ENCODE measurements around the gene MAP1LC3B.

MAP1LC3B gene

GRCh38 chr16:87436225-87437172 is 44.4 kb downstream of the MAP1LC3B start:
- ChIA-PET POLR2A (no interaction called here), CTCF (no interaction called here)
- TF ChIP-seq FOXK2 (IDR thresholded peaks at IDR 0.05) (no peak), SUZ12 (IDR thresholded peaks at IDR 0.05) (no peak), ARNT (IDR thresholded peaks at IDR 0.05) (no peak), L3MBTL2 (conservative IDR thresholded peaks at IDR 0.05) (no peak), ELF4 (IDR thresholded peaks at IDR 0.05) (no peak), TARDBP (IDR thresholded peaks at IDR 0.05) (no peak), CTBP1 (IDR thresholded peaks at IDR 0.05; ENCODE audit: borderline replicate concordance) (no peak), FOXM1 (IDR thresholded peaks at IDR 0.05; ENCODE audit: borderline replicate concordance) (no peak), BHLHE40 (IDR thresholded peaks at IDR 0.05; ENCODE audit: borderline replicate concordance) (no peak), PKNOX1 (IDR thresholded peaks at IDR 0.05) (no peak), SP1 (IDR thresholded peaks at IDR 0.05) (no peak), ZNF384 (IDR thresholded peaks at IDR 0.05) (no peak), HDGF (IDR thresholded peaks at IDR 0.05; ENCODE audit: borderline replicate concordance) (no peak), NFRKB (IDR thresholded peaks at IDR 0.05) (no peak), LEF1 (IDR thresholded peaks at IDR 0.05; ENCODE audit: borderline replicate concordance) (no peak), FOXA1 (IDR thresholded peaks at IDR 0.05) (no peak)
- no peak for DNase-seq (ENCODE audit: extremely low spot score)

GRCh38 chr16:87437327-87437726 is 45.2 kb downstream of the MAP1LC3B start:
- TF ChIP-seq ELF4 (IDR thresholded peaks at IDR 0.05), result no peak
- no peak for TF ChIP-seq FOXA1 (IDR thresholded peaks at IDR 0.05)
- no peak for TF ChIP-seq SP1 (IDR thresholded peaks at IDR 0.05)
- TF ChIP-seq ARNT (IDR thresholded peaks at IDR 0.05), result no peak
- TF ChIP-seq PKNOX1 (IDR thresholded peaks at IDR 0.05), result no peak
- TF ChIP-seq BHLHE40 (IDR thresholded peaks at IDR 0.05; ENCODE audit: borderline replicate concordance), result no peak
- no peak for TF ChIP-seq CTBP1 (IDR thresholded peaks at IDR 0.05; ENCODE audit: borderline replicate concordance)
- TF ChIP-seq TARDBP (IDR thresholded peaks at IDR 0.05), result no peak
- CTCF ChIA-PET, result no interaction called here
- DNase-seq (ENCODE audit: extremely low spot score), result no peak
- POLR2A ChIA-PET, result no interaction called here

GRCh38 chr16:87437911-87438610 is 45.9 kb downstream of the MAP1LC3B start:
- CTCF ChIA-PET, result no interaction called here
- no peak for DNase-seq (ENCODE audit: extremely low spot score)
- no peak for TF ChIP-seq FOXM1 (IDR thresholded peaks at IDR 0.05; ENCODE audit: borderline replicate concordance)
- no peak for TF ChIP-seq ARNT (IDR thresholded peaks at IDR 0.05)
- no peak for TF ChIP-seq NFRKB (IDR thresholded peaks at IDR 0.05)
- no peak for TF ChIP-seq L3MBTL2 (conservative IDR thresholded peaks at IDR 0.05)
- POLR2A ChIA-PET, result no interaction called here

- CTCF ChIA-PET, result no interaction called here
- POLR2A ChIA-PET, result no interaction called here
- no peak for DNase-seq (ENCODE audit: extremely low spot score)
- no peak for TF ChIP-seq LEF1 (IDR thresholded peaks at IDR 0.05; ENCODE audit: borderline replicate concordance)
- no peak for TF ChIP-seq TARDBP (IDR thresholded peaks at IDR 0.05)
- TF ChIP-seq ARNT (IDR thresholded peaks at IDR 0.05), result no peak
- TF ChIP-seq L3MBTL2 (conservative IDR thresholded peaks at IDR 0.05), result no peak
These were observed 46.5 kb downstream of the MAP1LC3B start for GRCh38 chr16:87438611-87438985.

- TF ChIP-seq FOXK2 (IDR thresholded peaks at IDR 0.05) (no peak), ARNT (IDR thresholded peaks at IDR 0.05) (no peak), BHLHE40 (IDR thresholded peaks at IDR 0.05; ENCODE audit: borderline replicate concordance) (no peak), SUZ12 (IDR thresholded peaks at IDR 0.05) (no peak), FOXA1 (IDR thresholded peaks at IDR 0.05) (no peak), HDGF (IDR thresholded peaks at IDR 0.05; ENCODE audit: borderline replicate concordance) (no peak), ZNF384 (IDR thresholded peaks at IDR 0.05) (no peak), CTBP1 (IDR thresholded peaks at IDR 0.05; ENCODE audit: borderline replicate concordance) (no peak), SP1 (IDR thresholded peaks at IDR 0.05) (no peak), NFRKB (IDR thresholded peaks at IDR 0.05) (no peak), LEF1 (IDR thresholded peaks at IDR 0.05; ENCODE audit: borderline replicate concordance) (no peak), FOXM1 (IDR thresholded peaks at IDR 0.05; ENCODE audit: borderline replicate concordance) (no peak), ELF4 (IDR thresholded peaks at IDR 0.05) (no peak)
- no peak for DNase-seq (ENCODE audit: extremely low spot score)
- ChIA-PET CTCF (interaction anchor here (0.7 to 0.8 kb wide), 2 partner anchors 23 to 131 kb away, joined by 3 to 9 read pairs; no protein-coding TSS in a partner anchor), POLR2A (no interaction called here)
These were observed 47.8 kb downstream of the MAP1LC3B start for GRCh38 chr16:87439926-87440325.

GRCh38 chr16:87441886-87442580 is 49.9 kb downstream of the MAP1LC3B start:
- ChIA-PET CTCF (interaction anchor here (0.6 to 0.7 kb wide), 2 partner anchors 13 to 21 kb away, joined by 3 read pairs; no protein-coding TSS in a partner anchor), POLR2A (no interaction called here)
- TF ChIP-seq SUZ12 (IDR thresholded peaks at IDR 0.05), result no peak
- TF ChIP-seq LEF1 (IDR thresholded peaks at IDR 0.05; ENCODE audit: borderline replicate concordance), result no peak
- DNase-seq (ENCODE audit: extremely low spot score), result no peak
